GM12892 (cell line): Measurements from ENCODE around the gene DUOX2.
"Not testable (repeated sequence)": the region's sequence is repeated elsewhere in the genome, so short reads cannot be mapped to it uniquely, and the experiment has no call there.

ENCODE experiments used
- POLR2A ChIP-seq: IDR thresholded peaks from 2 replicates; pipeline ENCODE4 v1.6.1; 2011; ENCODE audit warnings: low read depth, low read length, control low read depth
- POLR2AphosphoS5 ChIP-seq: IDR thresholded peaks from 2 replicates; pipeline ENCODE4 v1.6.1; 2011; ENCODE audit warnings: low read depth, low read length, control low read depth
- TAF1 ChIP-seq: IDR thresholded peaks from 2 replicates; pipeline ENCODE4 v1.6.1; 2011; ENCODE audit warnings: low read depth, mild to moderate bottlenecking, control low read depth, low read length, borderline replicate concordance

GRCh38 chr15:45075440-45076320 lies 38.3 kb downstream of the DUOX2 start:
- TF ChIP-seq POLR2A, TAF1, POLR2AphosphoS5: not testable (repeated sequence)
